NOMO-1 (cell line): ENCODE measurements around the gene ARHGAP1.
A peak's percentile ranks its signal among the peaks of the same experiment; 100 is the strongest.
"Not testable (repeated sequence)": the region's sequence is repeated elsewhere in the genome, so short reads cannot be mapped to it uniquely, and the experiment has no call there.

Source experiments
- DNase-seq, 2 experiments: peaks; one replicate each; lab custom pipeline; 2025; ENCODE audit not compliant: unreplicated experiment in 2 of 2; lab: John Stamatoyannopoulos, UW

The ARHGAP1 gene

GRCh38 chr11:46675288-46675851, 25.0 kb downstream of the ARHGAP1 start:
- peak in 1 of 2 experiments; percentile 58 for DNase-seq

- peak; percentile 60 to 70 for DNase-seq
Measured at GRCh38 chr11:46674463-46675287, 25.7 kb downstream of the ARHGAP1 start.

GRCh38 chr11:46673713-46674462, 26.5 kb downstream of the ARHGAP1 start:
- no peak for DNase-seq

GRCh38 chr11:46672381-46672839, 28.0 kb downstream of the ARHGAP1 start:
- DNase-seq, result no peak

- DNase-seq, result no peak
Measured at GRCh38 chr11:46671958-46672315, 28.5 kb downstream of the ARHGAP1 start.

GRCh38 chr11:46670521-46670920, 29.9 kb downstream of the ARHGAP1 start:
- not testable (repeated sequence) for DNase-seq

- DNase-seq, result peak; percentile 51 to 55
Measured at GRCh38 chr11:46669711-46670139, 30.7 kb downstream of the ARHGAP1 start.

GRCh38 chr11:46668480-46669085, 31.8 kb downstream of the ARHGAP1 start:
- DNase-seq, result no peak

- no peak for DNase-seq
Measured at GRCh38 chr11:46667043-46667481, 33.4 kb downstream of the ARHGAP1 start.

GRCh38 chr11:46666516-46666915, 33.9 kb downstream of the ARHGAP1 start:
- no peak for DNase-seq

GRCh38 chr11:46665356-46665755, 35.1 kb downstream of the ARHGAP1 start:
- no peak for DNase-seq

GRCh38 chr11:46664612-46665011, 35.8 kb downstream of the ARHGAP1 start:
- no peak for DNase-seq

GRCh38 chr11:46663277-46663940, 37.0 kb downstream of the ARHGAP1 start:
- no peak for DNase-seq

GRCh38 chr11:46662366-46662765, 38.1 kb downstream of the ARHGAP1 start:
- DNase-seq, result no peak

GRCh38 chr11:46661836-46662235, 38.6 kb downstream of the ARHGAP1 start:
- DNase-seq, result no peak

GRCh38 chr11:46659908-46660307, 40.5 kb downstream of the ARHGAP1 start:
- peak; percentile 91 to 97 for DNase-seq

GRCh38 chr11:46658259-46658658, 42.2 kb downstream of the ARHGAP1 start:
- DNase-seq, result no peak

- no peak for DNase-seq
Measured at GRCh38 chr11:46657186-46657585, 43.2 kb downstream of the ARHGAP1 start.

GRCh38 chr11:46655631-46656030, 44.8 kb downstream of the ARHGAP1 start:
- no peak for DNase-seq

- no peak for DNase-seq
Measured at GRCh38 chr11:46649180-46649738, 51.2 kb downstream of the ARHGAP1 start.
